CD14-positive monocyte (primary cell): ENCODE measurements around the gene IKZF1. TPM values are rescaled to one million over a fixed set of nuclear protein-coding genes. Genes with fewer than 3 reads are reported as not detected.

ENCODE experiments used
- DNase-seq, 3 donors: peaks; one replicate each; pipeline ENCODE4 v3.0.0-alpha.2; 2011 to 2022
- H2AFZ ChIP-seq: 2 replicates; pipeline ENCODE4 v1.6.0; 2012; ENCODE audit warnings: mild to moderate bottlenecking, low read depth, low read length, inconsistent platforms; ENCODE audit not compliant: insufficient read depth, poor library complexity, severe bottlenecking
- H3K27ac ChIP-seq, 2 donors: 1 replicate in 1 of 2; 2 replicates in 1 of 2; pipeline ENCODE4 v1.5.1; 2012 to 2013; ENCODE audit warnings: low read length in 2 of 2, control low read depth in 1 of 2, inconsistent platforms in 1 of 2, low read depth in 1 of 2, mild to moderate bottlenecking in 1 of 2
- H3K27me3 ChIP-seq, 2 donors: one replicate each; pipeline versions ENCODE4 v1.6.0 to v1.6.1; 2011 to 2013; ENCODE audit warnings: low read length in 2 of 2; ENCODE audit not compliant: control insufficient read depth in 2 of 2, insufficient read depth in 2 of 2
- H3K36me3 ChIP-seq, 2 donors: replicated peaks in 1 of 2; 1 replicate in 1 of 2; 2 replicates in 1 of 2; pipeline versions ENCODE4 v1.5.1 to v1.6.1; 2012 to 2013; ENCODE audit warnings: low read length in 2 of 2, control low read depth in 1 of 2, inconsistent platforms in 1 of 2, mild to moderate bottlenecking in 1 of 2; ENCODE audit not compliant: insufficient read depth in 2 of 2, control insufficient read depth in 1 of 2
- H3K4me1 ChIP-seq, 2 donors: 1 replicate in 1 of 2; 2 replicates in 1 of 2; pipeline versions ENCODE4 v1.5.1 to v1.6.1; 2012 to 2013; ENCODE audit warnings: low read length in 2 of 2, control low read depth in 1 of 2, inconsistent platforms in 1 of 2, mild to moderate bottlenecking in 1 of 2, moderate library complexity in 1 of 2; ENCODE audit not compliant: insufficient read depth in 2 of 2, control insufficient read depth in 1 of 2
- H3K4me2 ChIP-seq: replicated peaks from 2 replicates; pipeline ENCODE3; 2012; ENCODE audit warnings: low read length, moderate library complexity, mild to moderate bottlenecking; ENCODE audit not compliant: poor library complexity, severe bottlenecking; ENCODE audit errors: extremely low read depth
- H3K4me3 ChIP-seq, 3 experiments: fragments of 200-600 bp in 1 of 3; sonication (generic) in 1 of 3; replicated peaks in 1 of 3; 1 replicate in 2 of 3; 2 replicates in 1 of 3; pipeline ENCODE4 v1.5.1; 2011 to 2013; ENCODE audit warnings: low read length in 3 of 3, mild to moderate bottlenecking in 3 of 3, control low read depth in 2 of 3, low read depth in 2 of 3, inconsistent platforms in 1 of 3, moderate library complexity in 1 of 3
- H3K79me2 ChIP-seq: 2 replicates; pipeline ENCODE4 v1.6.0; 2012; ENCODE audit warnings: mild to moderate bottlenecking, control low read depth, inconsistent platforms, low read length, moderate library complexity; ENCODE audit not compliant: insufficient read depth
- H3K9ac ChIP-seq: 2 replicates; pipeline ENCODE4 v1.6.0; 2017; ENCODE audit warnings: low read length, mild to moderate bottlenecking; ENCODE audit not compliant: insufficient read depth, poor library complexity, severe bottlenecking
- H3K9me3 ChIP-seq, 2 donors: replicated peaks in 1 of 2; 1 replicate in 1 of 2; 2 replicates in 1 of 2; pipeline versions ENCODE4 v1.5.1 to v1.6.1; 2012 to 2013; ENCODE audit warnings: low read length in 2 of 2, control low read depth in 1 of 2; ENCODE audit not compliant: control insufficient read depth in 1 of 2, insufficient read depth in 1 of 2
- H4K20me1 ChIP-seq: 2 replicates; pipeline ENCODE4 v1.6.0; 2012; ENCODE audit warnings: mild to moderate bottlenecking, low read length, control low read depth, moderate library complexity; ENCODE audit not compliant: insufficient read depth
- H3K27ac Mint-ChIP-seq, 7 donors: one replicate each; pipeline ENCODE4 v1.8.0; 2020; ENCODE audit warnings: mild to moderate bottlenecking in 7 of 7, mixed read lengths in 7 of 7, moderate library complexity in 6 of 7, inconsistent platforms in 2 of 7
- H3K27me3 Mint-ChIP-seq, 3 donors: one replicate each; pipeline ENCODE4 v1.8.0; 2021 to 2022; ENCODE audit warnings: low read depth in 3 of 3, mild to moderate bottlenecking in 3 of 3, mixed read lengths in 3 of 3, moderate library complexity in 3 of 3, inconsistent platforms in 1 of 3
- H3K36me3 Mint-ChIP-seq, 2 donors: one replicate each; pipeline ENCODE4 v1.8.0; 2020; ENCODE audit warnings: mixed read lengths in 2 of 2, inconsistent platforms in 1 of 2, mild to moderate bottlenecking in 1 of 2
- H3K4me1 Mint-ChIP-seq: one replicate; pipeline ENCODE4 v1.8.0; 2020; ENCODE audit warnings: mild to moderate bottlenecking, mixed read lengths
- H3K4me3 Mint-ChIP-seq, 2 donors: one replicate each; pipeline ENCODE4 v1.8.0; 2020; ENCODE audit warnings: mild to moderate bottlenecking in 2 of 2, mixed read lengths in 2 of 2, moderate library complexity in 1 of 2
- H3K9me3 Mint-ChIP-seq, 7 donors: one replicate each; pipeline ENCODE4 v1.8.0; 2020 to 2022; ENCODE audit warnings: mixed read lengths in 7 of 7, mild to moderate bottlenecking in 6 of 7, moderate library complexity in 6 of 7, inconsistent platforms in 2 of 7
- CTCF ChIP-seq: fragments of 200-600 bp; IDR thresholded peaks from one replicate; pipeline ENCODE4 v1.8.0; 2022; ENCODE audit warnings: antibody characterized with exemption, mild to moderate bottlenecking
- WGBS: methylation state at CpG from one replicate; pipeline ENCODE4 v1.1.5; 2013; ENCODE audit warnings: missing lambda C conversion rate; ENCODE audit not compliant: insufficient coverage; 5-methylcytosine and 5-hydroxymethylcytosine counted together
- intact Hi-C, 2 donors: fragments of 100-400 bp; cut with micrococcal nuclease; formaldehyde crosslinking; loops; one replicate each; pipeline versions ENCODE4 v1.15.0 to v1.15.1; 2023
- polyA plus RNA-seq, 3 donors: library from polyadenylated mRNA; depleted of rRNA in 1 of 3; unstranded in 2 of 3; stranded (reverse) in 1 of 3; fragments of 300-500 nt in 2 of 3; fragments of >200 nt in 1 of 3; fragmentation: Illumina TruSeq in 2 of 3; gene quantifications; 1 replicate in 2 of 3; 2 replicates in 1 of 3; pipeline ENCODE4 v1.2.3, GENCODE V29; 2012 to 2021

The IKZF1 gene
- polyA plus RNA-seq, 3 donors: 38.4 to 130 (median 80.2) TPM

GRCh38 chr7:50332241-50333165 is 28.0 kb downstream of the IKZF1 start:
- Histone ChIP-seq H3K36me3 (peaks cover 52 to 90% of the 10 kb centered on the region in 2 donors), H3K27me3 (no peaks in the 10 kb centered on the region), H3K79me2 (peaks cover 100% of the 10 kb centered on the region), H3K9me3 (no peaks in the 10 kb centered on the region), H3K9ac (peak overlapping the region; percentile 5), H3K4me3 (no peak overlapping the region), H4K20me1 (peaks cover 100% of the 10 kb centered on the region), H3K27ac (peak overlapping the region; percentile 13 to 80), H2AFZ (no peak overlapping the region), H3K4me1 (peaks cover 63 to 86% of the 10 kb centered on the region in 2 donors), H3K4me2 (no peak overlapping the region)
- intact Hi-C loops: no loop called here
- WGBS: 93% methylated on average over 5 of the region's 8 CpGs
- H3K27ac Mint-ChIP-seq: peak overlapping the region in 6 of 7 donors; percentile 30 to 74 (median 68)
- H3K36me3 Mint-ChIP-seq: peaks cover 56 to 62% of the 10 kb centered on the region in 2 donors
- no peak for DNase-seq
- no peak overlapping the region for H3K4me3 Mint-ChIP-seq
- peaks cover 0 to 2% (median 0%) of the 10 kb centered on the region in 7 donors for H3K9me3 Mint-ChIP-seq
- TF ChIP-seq CTCF: no peak
- no peaks in the 10 kb centered on the region for H3K27me3 Mint-ChIP-seq
- peaks cover 16% of the 10 kb centered on the region for H3K4me1 Mint-ChIP-seq

GRCh38 chr7:50333221-50333651 is 28.7 kb downstream of the IKZF1 start:
- Mint-ChIP-seq H3K27me3 (no peaks in the 10 kb centered on the region), H3K36me3 (peaks cover 49 to 55% of the 10 kb centered on the region in 2 donors), H3K4me1 (peaks cover 21% of the 10 kb centered on the region), H3K27ac (peak overlapping the region in 2 of 7 donors; percentile 27 to 55), H3K4me3 (no peak overlapping the region), H3K9me3 (peaks cover 0 to 2% (median 0%) of the 10 kb centered on the region in 7 donors)
- DNase-seq: no peak
- Histone ChIP-seq H3K9ac (no peak overlapping the region), H3K4me1 (peaks cover 69 to 93% of the 10 kb centered on the region in 2 donors), H3K36me3 (peaks cover 44 to 89% of the 10 kb centered on the region in 2 donors), H3K27ac (peak overlapping the region; percentile 25 to 80), H3K79me2 (peaks cover 100% of the 10 kb centered on the region), H3K4me3 (no peak overlapping the region), H3K4me2 (no peak overlapping the region), H3K27me3 (no peaks in the 10 kb centered on the region), H2AFZ (no peak overlapping the region), H3K9me3 (no peaks in the 10 kb centered on the region), H4K20me1 (peaks cover 100% of the 10 kb centered on the region)
- TF ChIP-seq CTCF: no peak
- 7% methylated on average over 6 of the region's 9 CpGs for WGBS
- intact Hi-C loops: no loop called here
